ENCODE data around the gene TRPM4. TPM values are rescaled to one million over a fixed set of nuclear protein-coding genes. Genes with fewer than 3 reads are reported as not detected.
"Not testable (repeated sequence)": the region's sequence is repeated elsewhere in the genome, so short reads cannot be mapped to it uniquely, and the experiment has no call there.

TRPM4 gene
- total RNA-seq, 2 experiments from 2014 or later = 0.14 TPM; not detected in 1

DNA sequence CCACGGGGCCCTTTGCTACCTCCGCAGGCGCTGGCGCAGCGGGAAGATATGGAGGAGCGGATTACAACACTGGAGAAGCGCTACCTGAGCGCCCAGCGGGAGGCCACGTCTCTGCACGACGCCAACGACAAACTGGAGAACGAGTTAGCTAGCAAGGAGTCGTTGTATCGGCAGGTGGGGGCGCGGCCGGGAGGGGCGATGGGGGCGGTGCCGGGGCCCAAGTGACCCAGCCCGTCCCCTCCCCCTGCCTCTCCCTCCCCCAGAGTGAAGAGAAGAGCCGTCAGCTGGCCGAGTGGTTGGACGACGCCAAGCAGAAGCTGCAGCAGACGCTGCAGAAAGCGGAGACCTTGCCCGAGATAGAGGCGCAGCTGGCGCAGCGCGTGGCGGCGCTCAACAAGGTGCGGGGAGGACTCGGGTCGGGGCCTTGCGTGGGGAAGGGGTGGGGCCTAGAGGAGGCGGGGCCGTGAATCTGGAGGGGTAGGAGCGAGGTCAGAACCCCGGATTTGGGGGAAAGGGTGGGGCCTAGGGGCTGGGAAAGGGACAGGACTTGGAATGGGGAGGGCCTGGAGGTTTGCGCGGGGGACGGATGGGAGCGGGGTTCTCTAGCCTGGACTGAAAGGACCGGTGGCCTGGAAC, 24.5 kb upstream of the TRPM4 start:
- H3K4me1 Mint-ChIP-seq = peaks cover 15% of the 10 kb centered on the region
- H3K4me3 Mint-ChIP-seq = peak overlapping the region; percentile 53
- no peak for DNase-seq
- H3K27me3 Mint-ChIP-seq = peaks cover 6% of the 10 kb centered on the region
- no peaks in the 10 kb centered on the region for H3K9me3 Mint-ChIP-seq (ENCODE audit: low read depth)
- no peak overlapping the region for H3K27ac Mint-ChIP-seq
- H3K36me3 Mint-ChIP-seq = no peaks in the 10 kb centered on the region
- ATAC-seq = peak; percentile 30
- CTCF ChIA-PET = interaction anchor here (0.8 to 2.3 kb wide), 6 partner anchors 13 to 133 kb away, joined by 3 to 14 read pairs (median 4); partner anchors contain the start of gene LIN7B

DNA sequence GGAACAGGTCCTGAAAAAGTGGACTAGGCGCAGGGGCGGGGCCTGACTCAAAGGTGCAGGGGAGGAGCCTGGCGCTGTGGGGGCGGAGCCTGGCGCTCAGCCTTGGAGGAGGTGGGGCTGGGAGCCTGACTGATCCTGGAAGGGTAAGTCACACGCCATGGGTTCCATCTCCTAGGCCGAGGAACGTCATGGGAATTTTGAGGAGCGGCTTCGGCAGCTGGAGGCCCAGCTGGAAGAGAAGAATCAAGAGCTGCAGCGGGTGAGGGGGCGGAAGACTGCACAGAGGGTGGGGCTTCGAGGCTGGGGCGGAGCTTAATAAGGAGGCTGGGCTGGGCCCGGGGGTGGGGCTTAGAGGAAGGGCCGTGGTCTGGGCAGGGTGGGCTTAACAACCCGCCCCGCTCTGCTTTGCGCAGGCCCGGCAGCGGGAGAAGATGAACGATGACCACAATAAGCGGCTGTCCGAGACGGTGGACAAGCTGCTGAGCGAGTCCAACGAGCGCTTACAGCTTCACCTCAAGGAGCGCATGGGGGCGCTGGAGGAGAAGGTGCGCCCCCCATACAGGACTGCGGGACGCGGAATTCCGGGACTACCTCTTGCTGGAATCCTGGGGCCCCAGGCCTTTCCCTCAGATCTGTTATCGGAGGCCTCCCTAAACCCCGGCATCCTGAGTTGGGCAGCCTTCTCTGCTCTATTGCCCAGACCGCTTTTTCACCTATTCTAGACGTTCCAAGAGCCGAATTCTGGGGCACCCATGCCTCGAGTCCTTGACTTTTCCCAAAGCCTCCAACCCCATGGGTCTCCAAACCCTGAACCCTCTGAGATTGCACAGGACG, 23.8 kb upstream of the TRPM4 start:
- no peak overlapping the region for H3K27ac Mint-ChIP-seq
- CTCF ChIA-PET = interaction anchor here (0.9 to 2.3 kb wide), 4 partner anchors 13 to 65 kb away, joined by 3 to 14 read pairs (median 6); partner anchors contain the start of gene LIN7B
- peak; percentile 80 for ATAC-seq
- DNase-seq = peak; percentile 66
- peaks cover 6% of the 10 kb centered on the region for H3K27me3 Mint-ChIP-seq
- H3K9me3 Mint-ChIP-seq (ENCODE audit: low read depth) = no peaks in the 10 kb centered on the region
- H3K4me3 Mint-ChIP-seq = peak overlapping the region; percentile 53
- H3K4me1 Mint-ChIP-seq = peaks cover 9% of the 10 kb centered on the region
- no peaks in the 10 kb centered on the region for H3K36me3 Mint-ChIP-seq

DNA sequence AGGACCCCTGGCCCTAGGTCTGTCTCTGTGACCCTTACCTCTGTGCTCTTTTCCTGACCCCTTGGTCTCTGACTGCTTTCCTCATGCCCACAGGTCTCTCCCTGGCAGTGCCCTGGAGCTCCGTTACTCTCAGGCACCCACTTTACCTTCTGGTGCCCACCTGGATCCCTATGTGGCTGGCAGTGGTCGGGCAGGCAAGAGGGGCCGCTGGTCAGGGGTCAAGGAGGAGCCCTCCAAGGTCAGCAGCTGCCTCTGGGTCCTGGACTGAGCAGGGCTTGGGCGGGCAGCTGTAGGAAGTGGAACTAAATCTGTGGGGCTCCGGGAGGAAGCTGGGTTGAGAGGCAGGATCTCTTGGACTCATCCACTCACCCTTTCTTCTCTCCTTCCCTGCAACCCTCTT, 21.9 kb upstream of the TRPM4 start:
- no peak for ATAC-seq
- no peak for DNase-seq
- H3K36me3 Mint-ChIP-seq = no peaks in the 10 kb centered on the region
- peaks cover 9% of the 10 kb centered on the region for H3K4me1 Mint-ChIP-seq
- H3K27me3 Mint-ChIP-seq = peaks cover 6% of the 10 kb centered on the region
- H3K4me3 Mint-ChIP-seq = no peak overlapping the region
- no peaks in the 10 kb centered on the region for H3K9me3 Mint-ChIP-seq (ENCODE audit: low read depth)
- H3K27ac Mint-ChIP-seq = no peak overlapping the region
- CTCF ChIA-PET = interaction anchor here (1.6 to 2.2 kb wide), 4 partner anchors 9 to 38 kb away, joined by 4 to 9 read pairs (median 5); no protein-coding TSS in a partner anchor

DNA sequence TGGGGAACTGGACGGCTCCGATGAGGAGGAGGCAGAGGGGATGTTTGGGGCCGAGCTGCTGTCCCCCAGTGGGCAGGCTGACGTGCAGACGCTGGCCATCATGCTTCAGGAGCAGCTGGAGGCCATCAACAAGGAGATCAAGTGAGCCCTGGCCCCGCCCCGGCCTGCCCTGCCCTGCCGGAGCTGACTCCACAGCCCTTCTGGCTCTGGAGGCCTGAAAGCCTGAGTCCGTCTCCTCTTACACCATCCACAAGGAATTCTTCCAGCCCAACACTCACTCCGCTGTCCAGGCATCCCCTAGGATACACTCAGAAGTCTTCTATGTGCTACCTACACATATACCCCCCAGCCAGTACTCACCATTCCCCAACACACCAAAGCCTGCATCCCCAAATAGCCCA, 20.8 kb upstream of the TRPM4 start:
- Mint-ChIP-seq H3K4me1 (peaks cover 9% of the 10 kb centered on the region), H3K27me3 (peaks cover 6% of the 10 kb centered on the region), H3K4me3 (no peak overlapping the region), H3K9me3 (ENCODE audit: low read depth) (no peaks in the 10 kb centered on the region), H3K36me3 (no peaks in the 10 kb centered on the region), H3K27ac (no peak overlapping the region)
- DNase-seq (no peak), ATAC-seq (no peak)
- CTCF ChIA-PET = interaction anchor here (0.6 to 1.4 kb wide), 3 partner anchors 39 to 143 kb away, joined by 3 to 6 read pairs (median 3); partner anchors contain the start of gene RUVBL2

DNA sequence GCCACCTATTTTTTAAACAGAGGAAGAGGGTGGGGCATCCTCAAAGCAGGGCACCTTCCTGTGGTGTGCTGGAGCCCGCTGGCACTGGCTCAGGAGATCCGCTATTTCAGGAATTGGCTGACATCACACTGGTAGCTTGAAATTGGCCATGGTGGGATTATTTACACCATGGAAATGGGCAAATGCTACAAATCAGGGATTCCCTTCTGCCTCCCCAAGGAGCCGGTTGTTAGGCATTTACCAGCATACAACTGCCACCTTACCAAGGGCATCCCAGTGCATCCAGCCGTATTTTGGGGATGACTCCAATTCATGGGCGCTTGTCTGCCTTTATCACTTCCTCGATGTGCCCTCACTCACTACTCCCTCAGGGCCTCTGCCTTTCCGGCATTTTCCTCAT, 16.6 kb upstream of the TRPM4 start:
- Mint-ChIP-seq H3K27me3 (peaks cover 8% of the 10 kb centered on the region), H3K4me1 (peaks cover 15% of the 10 kb centered on the region), H3K36me3 (no peaks in the 10 kb centered on the region), H3K9me3 (ENCODE audit: low read depth) (no peaks in the 10 kb centered on the region), H3K4me3 (no peak overlapping the region), H3K27ac (no peak overlapping the region)
- DNase-seq (no peak), ATAC-seq (no peak)
- CTCF ChIA-PET = interaction anchor here (0.7 to 1.0 kb wide), 2 partner anchors 13 to 43 kb away, joined by 3 to 5 read pairs; no protein-coding TSS in a partner anchor

DNA sequence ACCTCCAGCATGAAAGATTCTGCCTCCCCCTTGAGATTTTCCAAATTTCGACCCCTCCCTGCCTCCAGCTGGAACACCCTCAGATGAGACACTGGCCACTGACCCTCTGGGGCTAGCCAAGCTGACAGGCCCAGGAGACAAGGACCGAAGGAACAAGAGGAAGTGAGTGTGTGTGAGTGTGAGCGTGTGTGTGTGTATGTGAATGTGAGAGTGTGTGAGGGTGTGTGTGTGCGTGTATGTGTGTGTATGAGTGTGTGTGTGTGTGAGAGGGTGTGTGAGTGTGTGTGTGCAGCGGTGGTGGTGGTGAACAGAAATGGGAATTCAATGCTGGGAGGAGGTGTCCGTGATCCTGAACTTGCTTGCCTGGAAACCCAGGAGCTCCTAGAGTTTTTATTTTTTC, 16.2 kb upstream of the TRPM4 start:
- CTCF ChIA-PET = interaction anchor here (1.0 kb wide), 1 partner anchor 43 kb away, joined by 5 read pairs; no protein-coding TSS in a partner anchor
- peaks cover 16% of the 10 kb centered on the region for H3K4me1 Mint-ChIP-seq
- H3K27me3 Mint-ChIP-seq = peaks cover 10% of the 10 kb centered on the region
- ATAC-seq (no peak), DNase-seq (no peak)
- no peaks in the 10 kb centered on the region for H3K9me3 Mint-ChIP-seq (ENCODE audit: low read depth)
- H3K4me3 Mint-ChIP-seq = no peak overlapping the region
- no peak overlapping the region for H3K27ac Mint-ChIP-seq
- H3K36me3 Mint-ChIP-seq = no peaks in the 10 kb centered on the region

DNA sequence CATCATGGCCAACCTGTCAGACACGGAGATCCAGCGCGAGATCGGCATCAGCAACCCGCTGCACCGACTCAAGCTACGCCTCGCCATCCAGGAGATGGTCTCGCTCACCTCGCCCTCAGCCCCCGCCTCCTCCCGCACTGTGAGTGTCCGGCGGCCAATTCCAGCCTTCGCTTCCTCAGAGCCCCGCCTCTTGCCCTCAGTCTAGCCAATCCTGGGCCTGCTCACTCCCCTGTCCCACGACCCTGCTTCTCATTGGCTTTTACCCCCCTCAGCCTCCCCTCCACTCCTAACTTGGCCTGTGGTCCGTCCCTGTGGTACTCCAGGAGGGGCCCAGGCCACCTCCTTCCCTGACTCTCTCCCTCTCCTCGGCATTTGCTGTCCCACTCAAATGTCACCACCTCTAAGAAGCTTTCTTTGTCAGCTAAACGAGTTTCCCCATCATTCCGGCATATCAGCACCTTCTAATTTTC, 14.7 kb upstream of the TRPM4 start:
- peak; percentile 85 for DNase-seq
- H3K4me3 Mint-ChIP-seq = peak overlapping the region; percentile 71
- H3K9me3 Mint-ChIP-seq (ENCODE audit: low read depth) = no peaks in the 10 kb centered on the region
- H3K36me3 Mint-ChIP-seq = no peaks in the 10 kb centered on the region
- peaks cover 22% of the 10 kb centered on the region for H3K27me3 Mint-ChIP-seq
- CTCF ChIA-PET = interaction anchor here (2.3 kb wide), 1 partner anchor 45 kb away, joined by 16 read pairs; no protein-coding TSS in a partner anchor
- peaks cover 16% of the 10 kb centered on the region for H3K4me1 Mint-ChIP-seq
- no peak overlapping the region for H3K27ac Mint-ChIP-seq
- peak; percentile 96 for ATAC-seq

DNA sequence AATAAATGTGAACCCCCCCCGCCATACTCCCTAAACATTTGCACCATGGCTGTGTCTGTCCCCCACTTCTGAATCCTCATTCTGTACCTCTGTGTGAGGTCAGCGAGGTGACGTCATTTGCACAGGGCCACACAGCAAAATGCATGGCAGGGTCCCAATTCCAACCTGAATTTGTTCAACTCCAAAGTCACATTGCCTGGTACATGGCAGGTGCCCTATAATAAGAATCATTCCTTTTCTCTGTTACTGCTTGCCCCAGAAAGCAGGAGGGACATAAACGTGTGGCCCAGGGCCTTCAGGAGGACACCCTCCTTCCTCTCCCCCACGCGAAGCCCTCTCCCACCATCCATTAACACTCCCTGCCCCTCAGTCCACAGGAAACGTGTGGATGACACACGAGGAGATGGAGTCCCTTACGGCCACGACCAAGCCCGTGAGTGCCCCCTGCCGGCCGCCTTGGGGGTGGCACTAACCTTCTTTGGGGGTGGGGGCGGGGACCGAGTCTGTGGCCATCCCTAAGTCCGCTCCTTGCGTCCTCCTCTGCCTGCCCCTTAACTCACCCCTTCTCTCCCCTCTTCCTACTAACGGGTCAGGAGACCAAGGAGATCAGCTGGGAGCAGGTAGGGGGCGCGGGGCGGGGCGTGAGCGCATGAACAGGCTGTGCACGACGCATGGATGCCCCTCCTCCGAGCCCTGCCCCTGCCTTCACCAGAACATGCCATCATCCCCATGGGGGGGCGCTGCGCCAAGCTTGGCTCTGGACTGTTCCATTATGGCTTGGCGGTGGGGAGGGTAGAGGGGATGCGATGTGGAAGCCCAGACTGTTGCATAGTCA, 11.8 kb upstream of the TRPM4 start:
- no peak overlapping the region for H3K27ac Mint-ChIP-seq

DNA sequence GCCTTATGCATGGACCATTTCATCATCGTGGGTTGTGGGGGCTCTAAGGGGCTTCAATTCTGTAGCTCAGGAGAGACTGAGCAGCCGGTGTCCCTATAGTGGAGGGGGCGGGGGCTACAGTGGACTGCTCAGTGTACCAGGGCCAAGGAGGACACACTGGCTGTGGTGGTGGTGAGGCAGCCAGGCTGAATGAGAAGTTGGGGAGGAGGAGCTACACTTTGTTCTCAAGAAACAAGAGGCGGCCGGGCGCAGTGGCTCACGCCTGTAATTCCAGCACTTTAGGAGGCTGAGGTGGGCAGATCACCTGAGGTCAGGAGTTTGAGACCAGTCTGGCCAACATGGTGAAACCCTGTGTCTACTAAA, 11.2 kb upstream of the TRPM4 start:
- Mint-ChIP-seq H3K4me1 (peaks cover 35% of the 10 kb centered on the region), H3K27me3 (peaks cover 50% of the 10 kb centered on the region)
- H3K4me3 Mint-ChIP-seq; H3K27ac Mint-ChIP-seq; ATAC-seq; H3K9me3 Mint-ChIP-seq (ENCODE audit: low read depth); H3K36me3 Mint-ChIP-seq; DNase-seq: not testable (repeated sequence)
- CTCF ChIA-PET = interaction anchor here (0.6 to 3.4 kb wide), 20 partner anchors 11 to 356 kb away, joined by 3 to 23 read pairs (median 4); partner anchors contain the start of genes GYS1, LIN7B and RUVBL2

More for the DNA sequence above, 11.8 kb upstream of the TRPM4 start:
- peaks cover 46% of the 10 kb centered on the region for H3K27me3 Mint-ChIP-seq
- H3K36me3 Mint-ChIP-seq = no peaks in the 10 kb centered on the region
- no peak overlapping the region for H3K4me3 Mint-ChIP-seq
- H3K9me3 Mint-ChIP-seq (ENCODE audit: low read depth) = no peaks in the 10 kb centered on the region
- DNase-seq (peak; percentile 83), ATAC-seq (peak; percentile 45)
- CTCF ChIA-PET = interaction anchor here (0.5 to 3.4 kb wide), 25 partner anchors 10 to 357 kb away, joined by 3 to 23 read pairs (median 4); partner anchors contain the start of genes GYS1, LIN7B and RUVBL2
- peaks cover 33% of the 10 kb centered on the region for H3K4me1 Mint-ChIP-seq

DNA sequence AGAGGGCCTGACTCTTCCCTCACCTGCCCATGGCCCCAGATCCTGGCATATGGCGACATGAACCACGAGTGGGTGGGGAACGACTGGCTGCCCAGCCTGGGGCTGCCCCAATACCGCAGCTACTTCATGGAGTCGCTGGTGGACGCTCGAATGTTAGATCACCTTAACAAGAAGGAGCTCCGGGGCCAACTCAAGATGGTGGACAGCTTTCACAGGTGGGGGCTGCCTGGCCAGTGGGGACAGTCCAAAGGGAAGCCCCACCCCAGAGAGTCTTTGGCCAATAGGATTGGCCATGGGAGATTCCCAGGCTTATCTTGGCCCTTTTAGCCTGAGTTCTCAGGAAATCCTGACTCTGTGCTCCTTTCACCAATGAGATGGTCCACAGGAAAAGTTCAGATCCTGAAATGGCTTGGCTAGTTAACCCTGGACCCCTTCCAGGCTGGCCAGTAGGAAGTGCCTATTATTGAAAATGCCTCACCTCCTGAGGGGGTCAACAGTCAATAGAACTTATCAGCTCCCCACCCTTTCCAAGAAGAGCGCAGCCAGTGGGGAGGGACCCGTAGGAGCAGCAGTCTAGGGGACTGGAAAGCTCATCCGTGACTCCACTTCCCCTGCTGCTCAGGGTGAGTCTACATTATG, 9.4 kb upstream of the TRPM4 start:
- DNase-seq (no peak), ATAC-seq (no peak)
- H3K9me3 Mint-ChIP-seq (ENCODE audit: low read depth) = no peaks in the 10 kb centered on the region
- no peak overlapping the region for H3K27ac Mint-ChIP-seq
- no peak overlapping the region for H3K4me3 Mint-ChIP-seq
- H3K36me3 Mint-ChIP-seq = no peaks in the 10 kb centered on the region
- peaks cover 55% of the 10 kb centered on the region for H3K27me3 Mint-ChIP-seq
- peaks cover 32% of the 10 kb centered on the region for H3K4me1 Mint-ChIP-seq
- CTCF ChIA-PET = interaction anchor here (0.8 to 3.6 kb wide), 8 partner anchors 21 to 155 kb away, joined by 3 to 20 read pairs (median 4); partner anchors contain the start of genes GYS1, LIN7B and RUVBL2

DNA sequence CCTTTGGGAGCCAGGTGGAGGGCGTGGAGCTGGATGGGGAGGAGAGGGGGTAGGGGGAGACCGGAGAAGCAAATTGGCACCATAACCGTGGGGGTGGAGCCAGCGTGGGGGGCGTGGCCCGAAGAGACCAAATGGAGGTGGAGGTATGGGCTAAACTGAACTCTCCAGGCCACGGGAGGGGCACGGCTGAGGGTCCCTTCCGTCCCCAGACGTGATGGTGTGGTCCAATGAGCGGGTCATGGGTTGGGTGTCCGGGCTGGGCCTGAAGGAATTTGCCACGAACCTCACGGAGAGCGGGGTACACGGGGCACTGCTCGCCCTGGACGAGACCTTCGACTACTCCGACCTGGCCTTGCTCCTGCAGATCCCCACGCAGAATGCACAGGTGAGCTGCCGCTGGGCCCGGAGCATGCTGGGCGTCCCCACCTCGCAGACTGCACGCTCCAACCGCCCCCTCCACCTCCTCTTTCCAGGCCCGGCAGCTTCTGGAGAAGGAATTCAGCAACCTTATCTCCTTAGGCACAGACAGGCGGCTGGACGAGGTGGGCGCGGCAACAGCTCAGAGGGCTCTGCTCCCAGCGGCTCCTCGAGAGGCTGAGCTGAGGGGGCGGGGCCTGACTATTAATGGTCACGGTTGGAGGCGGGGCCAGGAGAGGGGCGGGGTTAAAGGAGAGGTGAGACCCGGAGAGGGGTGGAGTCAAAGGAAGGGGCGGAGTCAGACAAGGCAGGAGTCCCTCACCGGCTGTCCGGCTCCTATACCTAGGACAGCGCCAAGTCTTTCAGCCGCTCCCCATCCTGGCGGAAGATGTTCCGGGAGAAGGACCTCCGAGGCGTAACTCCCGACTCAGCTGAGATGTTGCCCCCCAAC, 8.6 kb upstream of the TRPM4 start:
- peak; percentile 91 for DNase-seq
- H3K4me3 Mint-ChIP-seq = peak overlapping the region; percentile 28
- no peaks in the 10 kb centered on the region for H3K36me3 Mint-ChIP-seq
- CTCF ChIA-PET = interaction anchor here (0.8 to 3.6 kb wide), 5 partner anchors 22 to 156 kb away, joined by 3 to 20 read pairs (median 6); partner anchors contain the start of genes GYS1, LIN7B and RUVBL2
- H3K27me3 Mint-ChIP-seq = peaks cover 60% of the 10 kb centered on the region
- peaks cover 32% of the 10 kb centered on the region for H3K4me1 Mint-ChIP-seq
- H3K9me3 Mint-ChIP-seq (ENCODE audit: low read depth) = no peaks in the 10 kb centered on the region
- ATAC-seq = peak; percentile 54
- no peak overlapping the region for H3K27ac Mint-ChIP-seq
